ENCODE data around the gene AGBL3.

AGBL3 gene

GRCh38 chr7:135111379-135111778 is 125.1 kb downstream of the AGBL3 start:
- DNase-seq (no peak), ATAC-seq (ENCODE audit: insufficient read depth, low read depth) (no peak)
- Histone ChIP-seq H3K4me1 (ENCODE audit: insufficient read depth, low read length) (no peaks in the 10 kb centered on the region), H3K27me3 (ENCODE audit: insufficient read depth, low read length, poor library complexity) (no peaks in the 10 kb centered on the region), H3K9ac (ENCODE audit: low read depth, low read length) (no peak overlapping the region), H3K4me2 (ENCODE audit: insufficient read depth, low read length) (no peak overlapping the region), H3K9me3 (ENCODE audit: insufficient read depth, low read length, severe bottlenecking) (no peaks in the 10 kb centered on the region), H3K79me2 (ENCODE audit: insufficient read depth, low read length) (no peaks in the 10 kb centered on the region), H3K36me3 (ENCODE audit: insufficient read depth, low read length) (no peaks in the 10 kb centered on the region), H4K20me1 (ENCODE audit: insufficient read depth, low read length) (no peaks in the 10 kb centered on the region), H3K27ac (ENCODE audit: low read length) (no peak overlapping the region), H3K4me3 (ENCODE audit: low read depth in 1 of 2, low read length in 2 of 2) (no peak overlapping the region), H2AFZ (ENCODE audit: low read depth, low read length) (no peak overlapping the region)
- no peak for TF ChIP-seq EZH2 (IDR thresholded peaks at IDR 0.05; ENCODE audit: borderline replicate concordance, low read depth, low read length, severe bottlenecking)
- TF ChIP-seq CTCF (IDR thresholded peaks at IDR 0.05; ENCODE audit: borderline replicate concordance, extremely low read depth, low read length, poor library complexity, severe bottlenecking), result no peak

- no peak overlapping the region for H3K4me2 ChIP-seq (ENCODE audit: insufficient read depth, low read length)
Measured at GRCh38 chr7:135114622-135115021, 128.3 kb downstream of the AGBL3 start.

GRCh38 chr7:135117096-135117495 is 130.8 kb downstream of the AGBL3 start:
- ATAC-seq (ENCODE audit: insufficient read depth, low read depth), result no peak
- no peaks in the 10 kb centered on the region for H3K4me1 ChIP-seq (ENCODE audit: insufficient read depth, low read length)

More at GRCh38 chr7:135114622-135115021, 128.3 kb downstream of the AGBL3 start:
- H3K4me3 ChIP-seq (ENCODE audit: low read depth in 1 of 2, low read length in 2 of 2), result no peak overlapping the region
- H3K36me3 ChIP-seq (ENCODE audit: insufficient read depth, low read length), result no peaks in the 10 kb centered on the region
- no peaks in the 10 kb centered on the region for H4K20me1 ChIP-seq (ENCODE audit: insufficient read depth, low read length)
- no peaks in the 10 kb centered on the region for H3K27me3 ChIP-seq (ENCODE audit: insufficient read depth, low read length, poor library complexity)
- H2AFZ ChIP-seq (ENCODE audit: low read depth, low read length), result no peak overlapping the region
- no peak overlapping the region for H3K27ac ChIP-seq (ENCODE audit: low read length)
- no peaks in the 10 kb centered on the region for H3K9me3 ChIP-seq (ENCODE audit: insufficient read depth, low read length, severe bottlenecking)
- TF ChIP-seq EZH2 (IDR thresholded peaks at IDR 0.05; ENCODE audit: borderline replicate concordance, low read depth, low read length, severe bottlenecking), result no peak
- TF ChIP-seq CTCF (IDR thresholded peaks at IDR 0.05; ENCODE audit: borderline replicate concordance, extremely low read depth, low read length, poor library complexity, severe bottlenecking), result no peak
- H3K4me1 ChIP-seq (ENCODE audit: insufficient read depth, low read length), result no peaks in the 10 kb centered on the region
- no peak for DNase-seq
- H3K9ac ChIP-seq (ENCODE audit: low read depth, low read length), result no peak overlapping the region
- H3K79me2 ChIP-seq (ENCODE audit: insufficient read depth, low read length), result no peaks in the 10 kb centered on the region
- no peak for ATAC-seq (ENCODE audit: insufficient read depth, low read depth)

More at GRCh38 chr7:135117096-135117495, 130.8 kb downstream of the AGBL3 start:
- H3K27ac ChIP-seq (ENCODE audit: low read length), result no peak overlapping the region
- H4K20me1 ChIP-seq (ENCODE audit: insufficient read depth, low read length), result no peaks in the 10 kb centered on the region
- DNase-seq, result no peak
- H3K4me2 ChIP-seq (ENCODE audit: insufficient read depth, low read length), result no peak overlapping the region
- TF ChIP-seq CTCF (IDR thresholded peaks at IDR 0.05; ENCODE audit: borderline replicate concordance, extremely low read depth, low read length, poor library complexity, severe bottlenecking) (no peak), EZH2 (IDR thresholded peaks at IDR 0.05; ENCODE audit: borderline replicate concordance, low read depth, low read length, severe bottlenecking) (no peak)
- no peaks in the 10 kb centered on the region for H3K79me2 ChIP-seq (ENCODE audit: insufficient read depth, low read length)
- H3K4me3 ChIP-seq (ENCODE audit: low read depth in 1 of 2, low read length in 2 of 2), result no peak overlapping the region
- peaks cover 9% of the 10 kb centered on the region for H3K9me3 ChIP-seq (ENCODE audit: insufficient read depth, low read length, severe bottlenecking)
- no peak overlapping the region for H2AFZ ChIP-seq (ENCODE audit: low read depth, low read length)
- H3K36me3 ChIP-seq (ENCODE audit: insufficient read depth, low read length), result no peaks in the 10 kb centered on the region
- no peaks in the 10 kb centered on the region for H3K27me3 ChIP-seq (ENCODE audit: insufficient read depth, low read length, poor library complexity)
- no peak overlapping the region for H3K9ac ChIP-seq (ENCODE audit: low read depth, low read length)

Data from DND-41 (cell line).